Liver (tissue), 2 donors: ENCODE data around the gene PEX6.

Source experiments
- CTCF ChIP-seq: fragments of 150-350 bp; IDR thresholded peaks from 2 replicates; pipeline ENCODE4 v1.5.1; 2017; ENCODE audit warnings: improper control_type of control experiment, low read depth, low read length; ENCODE audit not compliant: missing input control
- REST ChIP-seq: IDR thresholded peaks from 2 replicates; pipeline ENCODE4 v1.6.1; 2016; ENCODE audit warnings: antibody characterized with exemption, mild to moderate bottlenecking
- donor health status: healthy.

DNA sequence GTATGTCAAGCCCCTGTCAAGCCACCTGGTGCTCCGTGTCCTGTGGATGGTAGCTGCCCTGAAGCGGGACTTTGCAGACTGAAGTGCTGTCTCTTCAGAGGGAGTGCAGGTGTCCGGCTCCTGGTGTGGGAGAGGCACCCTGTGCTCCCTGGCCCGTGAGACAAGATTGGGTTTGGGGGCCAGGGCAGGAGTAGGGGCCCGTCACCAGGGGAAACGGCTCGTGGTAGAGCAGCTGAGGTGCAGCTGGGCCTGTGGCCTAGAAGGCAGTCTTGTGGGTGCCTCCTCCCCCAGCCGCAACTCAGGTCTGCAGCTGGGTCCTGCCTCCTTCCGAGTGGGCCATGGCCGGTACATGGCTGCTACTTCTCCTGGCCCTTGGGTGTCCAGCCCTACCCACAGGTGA lies 63.2 kb downstream of the PEX6 start, which contains the start of gene PTCRA:
- TF ChIP-seq REST (no peak), CTCF (no peak)
